Fibroblast of the conjunctiva (primary cell): ENCODE results near the gene TMEM154.
"Not testable (repeated sequence)": the region's sequence is repeated elsewhere in the genome, so short reads cannot be mapped to it uniquely, and the experiment has no call there.

ENCODE experiments used
- DNase-seq: peaks from one replicate; pipeline ENCODE4 v3.0.0-alpha.2; 2010; ENCODE audit warnings: low read depth

TMEM154 gene

DNA sequence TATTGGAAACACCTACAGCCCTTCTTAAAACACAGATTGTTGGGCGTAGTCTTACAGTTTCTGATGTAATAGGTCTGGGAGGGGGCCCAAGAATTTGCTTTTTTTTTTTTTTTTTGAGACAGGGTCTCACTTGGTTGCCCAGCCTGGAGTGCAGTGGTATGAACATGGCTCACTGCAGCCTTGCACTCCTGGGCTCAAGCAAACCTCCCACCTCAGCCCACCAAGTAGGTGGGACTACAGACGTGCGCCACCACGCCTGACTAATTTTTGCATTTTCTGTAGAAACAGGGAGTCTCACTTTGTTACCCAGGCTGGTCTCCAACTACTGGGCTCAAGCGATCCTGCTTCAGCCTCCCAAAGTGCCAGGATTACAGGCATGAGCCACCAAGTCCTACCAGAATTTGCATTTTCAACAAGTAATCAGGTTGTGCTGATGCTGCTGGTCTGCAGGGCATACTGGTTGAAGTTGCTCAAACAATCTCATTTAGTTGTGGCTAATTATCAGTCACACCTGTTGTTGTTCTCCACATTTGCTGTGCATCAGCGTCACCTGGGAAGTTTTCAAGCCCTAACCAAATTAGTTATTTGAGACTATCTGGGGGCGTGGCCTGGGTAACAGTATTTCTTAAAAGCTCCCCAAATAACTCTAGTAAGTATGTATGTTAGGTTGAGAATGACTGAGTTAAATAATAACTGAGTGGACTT, 14.0 kb downstream of the TMEM154 start:
- DNase-seq: no peak

DNA sequence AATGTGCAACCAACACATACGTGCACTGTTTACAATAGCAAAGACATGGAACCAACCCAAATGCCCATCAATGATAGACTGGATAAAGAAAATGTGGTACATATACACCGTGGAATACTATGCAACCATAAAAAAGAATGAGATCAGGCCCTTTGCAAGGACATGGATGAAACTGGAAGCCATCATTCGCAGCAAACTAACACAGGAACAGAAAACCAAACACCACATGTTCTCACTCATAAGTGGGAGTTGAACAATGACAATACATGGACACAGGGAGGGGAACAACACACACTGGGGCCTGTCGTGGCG, 15.8 kb downstream of the TMEM154 start:
- DNase-seq: not testable (repeated sequence)

GRCh38 chr4:152663203-152664066, 16.4 kb downstream of the TMEM154 start:
- peak; percentile 26 for DNase-seq

- no peak for DNase-seq
Measured at GRCh38 chr4:152661649-152662048, 18.1 kb downstream of the TMEM154 start.

DNA sequence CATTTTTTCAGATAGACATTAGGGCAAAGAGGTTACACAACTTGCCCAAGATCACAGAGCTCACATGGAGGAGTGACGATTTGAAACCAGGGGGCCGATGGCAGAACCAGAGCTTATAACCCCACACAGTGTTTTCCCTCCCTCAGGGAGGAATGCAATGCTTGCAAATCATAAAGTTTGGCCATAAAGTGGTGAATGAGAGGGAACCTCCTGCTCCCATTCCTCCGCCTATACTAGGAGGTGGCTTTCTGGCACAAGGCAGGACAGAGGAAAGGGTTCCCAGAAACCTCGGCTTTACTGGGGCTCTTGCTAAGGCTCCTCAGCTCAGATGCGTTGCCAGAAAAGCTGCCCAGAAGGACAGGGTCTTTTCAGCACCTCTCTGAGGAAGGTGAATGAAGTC, 19.3 kb downstream of the TMEM154 start:
- DNase-seq: no peak

- DNase-seq: no peak
Measured at GRCh38 chr4:152659806-152660205, 20.0 kb downstream of the TMEM154 start.

DNA sequence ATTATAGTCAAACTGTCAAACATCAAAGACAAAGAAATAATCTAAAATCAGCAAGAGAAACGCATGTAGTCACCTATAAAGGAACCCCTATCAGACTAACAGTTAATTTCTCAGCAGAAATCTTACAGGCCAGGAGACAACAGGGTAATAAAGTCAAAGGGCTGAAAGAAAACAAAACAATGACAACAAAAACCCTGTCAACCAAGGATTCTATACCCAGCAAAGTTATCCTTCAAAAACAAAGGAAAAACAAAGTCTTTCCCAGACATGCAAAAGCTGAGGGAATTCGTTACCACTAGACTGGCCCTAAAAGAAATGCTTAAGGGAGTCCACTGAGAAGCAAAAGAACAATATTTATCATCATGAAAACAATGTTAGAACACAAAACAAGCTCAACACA, 22.1 kb downstream of the TMEM154 start:
- DNase-seq: no peak

DNA sequence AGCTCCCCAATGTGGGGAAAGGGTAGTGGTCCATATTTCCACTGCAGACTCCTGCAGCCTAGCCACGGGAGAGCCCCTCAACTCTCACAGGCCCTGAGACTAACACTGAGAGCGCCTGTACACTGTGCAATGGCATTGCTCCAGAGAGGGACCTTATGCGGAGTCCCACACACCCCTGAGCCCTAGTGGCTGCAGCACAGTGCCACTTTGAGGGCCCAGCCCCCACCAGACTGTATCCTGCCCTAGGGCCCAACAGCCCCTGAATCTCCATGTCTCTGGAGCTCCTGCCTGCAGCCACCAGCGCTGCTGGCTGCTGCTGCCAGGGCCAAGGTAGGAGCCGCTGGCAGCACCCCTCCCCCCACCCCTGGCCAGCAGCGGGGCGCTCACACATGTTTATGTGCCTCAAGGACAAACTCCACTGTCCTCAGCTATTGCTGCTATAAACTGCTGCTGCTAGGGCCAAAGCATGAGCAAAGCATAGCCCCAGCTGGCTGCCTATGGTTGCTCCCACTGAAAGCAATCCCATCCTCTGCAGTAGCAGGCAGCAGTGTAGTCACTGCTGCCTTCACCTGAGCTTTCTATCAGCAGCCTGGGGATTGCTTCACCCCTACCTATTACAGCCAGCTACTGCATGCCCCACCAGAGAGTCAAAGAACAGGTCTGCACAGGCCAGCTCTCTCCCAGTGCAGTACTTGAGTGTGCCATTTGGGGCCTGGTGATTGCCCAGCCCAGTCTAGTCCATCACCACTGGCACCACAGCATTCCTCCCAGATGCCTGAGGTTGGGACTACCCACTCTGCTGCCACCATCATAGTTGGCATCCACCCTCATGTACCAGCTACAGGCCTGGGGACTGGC, 24.3 kb downstream of the TMEM154 start:
- DNase-seq: no peak

DNA sequence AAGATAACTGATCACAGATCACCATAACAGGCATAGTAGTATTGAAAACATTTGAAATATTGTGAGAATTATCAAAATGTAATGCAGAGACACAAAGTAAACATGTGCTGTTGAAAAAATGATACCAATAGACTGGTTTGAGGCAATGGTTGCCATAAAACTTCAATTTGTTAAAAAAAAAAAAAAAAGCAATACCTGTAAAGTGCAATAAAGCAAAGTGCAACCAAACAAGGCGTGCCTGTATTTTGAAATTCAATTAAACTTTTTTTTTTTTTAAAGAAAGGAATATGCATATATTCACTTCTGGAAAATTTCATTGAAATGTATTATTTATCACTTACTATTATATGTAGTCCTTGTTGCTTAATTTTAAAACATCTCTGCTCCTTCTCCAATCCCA, 27.7 kb downstream of the TMEM154 start:
- no peak for DNase-seq

- no peak for DNase-seq
Measured at GRCh38 chr4:152651473-152652060, 28.2 kb downstream of the TMEM154 start.

- DNase-seq: no peak
Measured at GRCh38 chr4:152646221-152646620, 33.6 kb downstream of the TMEM154 start.

DNA sequence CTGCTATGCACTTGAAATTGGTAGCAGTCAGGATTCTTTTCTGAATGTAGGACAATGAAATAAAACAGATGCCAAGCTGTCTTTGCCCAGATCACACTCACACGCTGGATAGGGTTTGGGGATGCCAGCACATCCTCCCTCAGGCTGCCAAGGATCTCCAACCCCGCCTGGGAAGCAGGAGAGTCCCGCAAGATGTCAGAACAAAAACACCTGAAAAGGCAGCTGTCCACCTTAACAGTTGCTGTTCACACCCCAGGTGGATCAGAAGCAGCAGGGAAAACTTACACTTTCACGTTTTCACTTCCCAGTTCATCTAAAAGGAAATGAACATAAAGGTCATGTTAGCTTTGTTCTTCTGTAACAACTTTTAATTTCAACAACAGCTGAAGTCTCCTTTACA, 35.7 kb downstream of the TMEM154 start:
- no peak for DNase-seq

DNA sequence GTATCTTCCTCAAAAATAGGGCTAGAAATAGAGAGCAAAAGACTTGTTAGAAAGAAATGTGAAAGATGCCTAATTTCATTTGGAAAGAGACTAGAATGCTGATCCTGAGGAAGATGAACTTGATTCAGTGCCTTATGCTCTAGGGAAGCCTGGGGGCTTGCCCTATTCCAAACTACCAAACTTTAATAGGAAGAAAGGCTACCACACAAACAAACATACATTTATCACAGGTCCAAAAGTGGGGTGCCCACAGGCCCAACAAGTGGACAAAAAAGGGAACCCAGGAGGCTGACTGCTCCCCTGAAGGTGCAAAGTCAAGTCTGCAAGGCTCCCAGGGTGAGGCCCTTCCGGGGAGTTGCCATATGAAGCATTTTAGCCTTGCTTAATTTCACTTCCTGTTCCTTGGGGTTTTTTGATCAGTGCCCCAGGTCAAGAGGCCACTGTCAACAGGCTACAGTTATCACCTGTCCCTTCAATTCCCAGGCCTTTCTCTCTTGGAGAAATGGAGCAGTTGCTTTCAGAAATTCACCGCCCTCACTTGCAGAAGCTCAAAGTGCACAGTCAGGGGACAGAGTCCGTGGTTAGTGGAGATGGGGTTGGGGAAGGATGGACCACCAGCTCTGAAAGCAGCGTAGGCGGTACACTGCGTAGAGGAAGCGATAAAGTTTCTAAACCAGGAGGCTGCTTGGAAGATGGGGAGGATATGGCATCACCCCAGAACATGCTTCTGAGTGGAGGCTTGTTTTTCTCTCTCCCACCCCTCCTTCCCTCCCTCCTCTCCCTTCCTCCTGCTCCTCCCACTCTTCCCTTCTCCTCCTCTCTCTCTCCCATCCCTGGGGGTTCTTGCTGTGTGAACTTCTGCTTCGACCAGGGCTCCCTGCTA, 36.4 kb downstream of the TMEM154 start:
- DNase-seq: no peak

- no peak for DNase-seq
Measured at GRCh38 chr4:152640058-152640921, 39.5 kb downstream of the TMEM154 start.

DNA sequence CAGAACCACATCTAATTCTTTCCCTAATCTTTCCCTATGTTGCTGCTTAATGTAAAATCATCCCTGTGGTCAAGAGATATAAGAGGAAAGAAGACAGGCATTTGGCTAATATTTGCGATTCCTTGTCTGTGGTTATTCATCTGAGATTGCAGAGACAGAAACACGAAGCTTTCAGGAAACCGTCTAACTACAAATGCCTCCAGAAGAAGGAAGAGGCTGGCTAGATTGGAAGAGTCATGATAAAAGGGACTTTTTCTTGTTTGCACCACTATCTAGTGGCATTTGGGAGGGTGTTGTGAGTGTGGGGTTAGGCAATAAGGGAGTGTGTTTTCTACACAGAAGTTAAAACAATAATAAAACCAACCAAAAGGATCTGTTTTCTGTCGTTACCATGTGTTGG, 43.9 kb downstream of the TMEM154 start:
- DNase-seq: no peak

GRCh38 chr4:152634110-152634760, 45.6 kb downstream of the TMEM154 start:
- peak; percentile 12 for DNase-seq

GRCh38 chr4:152633118-152633517, 46.7 kb downstream of the TMEM154 start:
- no peak for DNase-seq

- no peak for DNase-seq
Measured at GRCh38 chr4:152630324-152630723, 49.5 kb downstream of the TMEM154 start.

DNA sequence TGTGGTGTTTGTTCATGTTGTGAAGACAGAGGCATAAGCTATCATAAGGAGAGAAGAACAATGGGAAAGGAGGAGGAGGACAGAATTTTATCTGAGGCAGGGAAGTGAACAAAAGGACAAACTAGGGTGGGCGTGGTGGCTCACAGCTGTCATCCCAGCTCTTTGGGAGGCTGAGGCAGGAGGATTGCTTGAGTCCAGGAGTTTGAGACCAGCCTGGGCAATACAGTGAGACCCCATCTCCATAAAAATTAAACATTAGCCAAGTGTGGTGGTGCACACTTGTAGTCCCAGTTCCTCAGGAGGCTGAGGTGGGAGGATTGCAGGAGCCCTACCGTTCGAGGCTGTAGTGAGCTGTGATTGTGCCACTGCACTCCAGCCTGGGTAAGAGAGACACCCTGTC, 49.9 kb downstream of the TMEM154 start:
- no peak for DNase-seq

DNA sequence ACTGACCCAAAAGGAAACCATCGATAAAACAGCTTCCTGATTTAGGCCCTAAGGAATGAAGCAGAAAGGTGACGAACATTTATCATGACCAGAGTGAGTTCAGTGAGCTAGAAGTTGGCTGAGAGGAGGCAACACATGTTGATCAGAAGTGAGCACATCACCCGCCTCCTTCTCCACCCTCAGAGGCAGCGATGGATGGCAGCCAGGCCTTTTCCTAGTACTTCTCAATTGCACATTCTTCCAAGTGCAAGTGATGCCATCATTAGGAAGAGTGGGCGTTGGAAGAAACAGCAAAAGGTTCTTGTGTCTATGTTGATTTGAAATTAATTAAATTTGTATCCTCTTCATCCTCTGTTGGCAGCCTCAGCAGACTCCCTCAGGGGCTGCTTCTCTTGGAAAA, 51.7 kb downstream of the TMEM154 start:
- DNase-seq: peak; percentile 42
